AG04449 (cell line): ENCODE results near the gene IFRD2.

Experiments used
- CTCF ChIA-PET: fragments of 350-600 bp; formaldehyde crosslinking; extraction: SDS; loops from one replicate; lab custom pipeline; 2021; ENCODE audit warnings: antibody characterized with exemption; lab: Yijun Ruan, JAX
- POLR2A ChIA-PET: fragments of 400-600, 350-600 bp; formaldehyde crosslinking; extraction: SDS; loops from one replicate; lab custom pipeline; 2020; ENCODE audit warnings: antibody characterized with exemption, inconsistent platforms; lab: Yijun Ruan, JAX
- DNase-seq: peaks from one replicate; pipeline ENCODE4 v3.0.0-alpha.2; 2010; ENCODE audit warnings: low read depth, low spot score
- H3K4me3 ChIP-seq: 2 replicates; pipeline ENCODE4 v1.5.1; 2011; ENCODE audit warnings: low read depth, mild to moderate bottlenecking, control low read depth, low read length
- TF ChIP-seq, protein P1 (sequence below): IDR thresholded peaks from one replicate; pipeline ENCODE4 v1.5.1; 2011; ENCODE audit warnings: mild to moderate bottlenecking, moderate library complexity, low read length, control low read depth, inconsistent platforms; ENCODE audit not compliant: insufficient read depth; ENCODE audit errors: missing control alignments

IFRD2 gene

DNA sequence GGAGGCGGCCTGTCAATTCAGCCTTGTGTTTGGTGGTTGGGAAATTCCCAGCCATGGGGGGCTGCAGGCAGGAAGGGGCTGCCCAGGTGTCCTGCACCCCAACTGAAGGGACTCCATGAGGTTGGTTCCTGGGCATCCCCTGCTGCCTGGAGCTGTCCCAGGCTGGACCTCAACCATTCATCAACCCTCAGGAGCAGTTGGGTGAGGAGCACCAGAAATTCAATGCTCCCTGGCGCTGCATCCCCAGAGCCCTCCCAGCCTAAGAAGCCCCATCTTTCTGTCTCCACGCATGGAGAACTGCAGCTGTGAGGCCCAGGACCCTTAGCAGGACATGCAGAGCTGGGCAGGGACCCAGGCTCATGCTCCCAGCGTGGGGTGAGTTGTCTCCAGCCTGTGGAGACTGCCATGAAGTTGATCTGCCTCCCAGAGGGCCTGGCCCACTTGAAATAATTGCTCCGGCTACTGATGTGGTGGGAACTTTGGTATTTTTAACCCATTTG is 31.2 kb downstream of the IFRD2 start:
- ChIA-PET CTCF (interaction anchor here (0.8 to 47.4 kb wide), 8 partner anchors 5 to 67 kb away, joined by 3 to 1609 read pairs (median 7); partner anchors contain the start of genes GNAI2, LSMEM2, SEMA3B and SLC38A3), POLR2A (interaction anchor here (0.6 to 0.7 kb wide), 2 partner anchors 12 to 25 kb away, joined by 3 read pairs; no protein-coding TSS in a partner anchor)
- peak overlapping the region; percentile 57 for H3K4me3 ChIP-seq
- TF ChIP-seq, protein P1, sequence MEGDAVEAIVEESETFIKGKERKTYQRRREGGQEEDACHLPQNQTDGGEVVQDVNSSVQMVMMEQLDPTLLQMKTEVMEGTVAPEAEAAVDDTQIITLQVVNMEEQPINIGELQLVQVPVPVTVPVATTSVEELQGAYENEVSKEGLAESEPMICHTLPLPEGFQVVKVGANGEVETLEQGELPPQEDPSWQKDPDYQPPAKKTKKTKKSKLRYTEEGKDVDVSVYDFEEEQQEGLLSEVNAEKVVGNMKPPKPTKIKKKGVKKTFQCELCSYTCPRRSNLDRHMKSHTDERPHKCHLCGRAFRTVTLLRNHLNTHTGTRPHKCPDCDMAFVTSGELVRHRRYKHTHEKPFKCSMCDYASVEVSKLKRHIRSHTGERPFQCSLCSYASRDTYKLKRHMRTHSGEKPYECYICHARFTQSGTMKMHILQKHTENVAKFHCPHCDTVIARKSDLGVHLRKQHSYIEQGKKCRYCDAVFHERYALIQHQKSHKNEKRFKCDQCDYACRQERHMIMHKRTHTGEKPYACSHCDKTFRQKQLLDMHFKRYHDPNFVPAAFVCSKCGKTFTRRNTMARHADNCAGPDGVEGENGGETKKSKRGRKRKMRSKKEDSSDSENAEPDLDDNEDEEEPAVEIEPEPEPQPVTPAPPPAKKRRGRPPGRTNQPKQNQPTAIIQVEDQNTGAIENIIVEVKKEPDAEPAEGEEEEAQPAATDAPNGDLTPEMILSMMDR: no peak
- DNase-seq: no peak

- no peak for DNase-seq
- peak overlapping the region; percentile 57 for H3K4me3 ChIP-seq
- TF ChIP-seq, protein P1: peak; percentile 94
- ChIA-PET CTCF (interaction anchor here (0.7 to 47.4 kb wide), 9 partner anchors 5 to 67 kb away, joined by 3 to 1609 read pairs (median 10); partner anchors contain the start of genes GNAI2, GNAT1, IFRD2 and LSMEM2), POLR2A (interaction anchor here (1.0 to 1.2 kb wide), 4 partner anchors 9 to 24 kb away, joined by 3 to 6 read pairs (median 4); partner anchors contain the start of genes GNAI2 and SEMA3B)
These were observed 31.9 kb downstream of the IFRD2 start for GRCh38 chr3:50260027-50260941.

DNA sequence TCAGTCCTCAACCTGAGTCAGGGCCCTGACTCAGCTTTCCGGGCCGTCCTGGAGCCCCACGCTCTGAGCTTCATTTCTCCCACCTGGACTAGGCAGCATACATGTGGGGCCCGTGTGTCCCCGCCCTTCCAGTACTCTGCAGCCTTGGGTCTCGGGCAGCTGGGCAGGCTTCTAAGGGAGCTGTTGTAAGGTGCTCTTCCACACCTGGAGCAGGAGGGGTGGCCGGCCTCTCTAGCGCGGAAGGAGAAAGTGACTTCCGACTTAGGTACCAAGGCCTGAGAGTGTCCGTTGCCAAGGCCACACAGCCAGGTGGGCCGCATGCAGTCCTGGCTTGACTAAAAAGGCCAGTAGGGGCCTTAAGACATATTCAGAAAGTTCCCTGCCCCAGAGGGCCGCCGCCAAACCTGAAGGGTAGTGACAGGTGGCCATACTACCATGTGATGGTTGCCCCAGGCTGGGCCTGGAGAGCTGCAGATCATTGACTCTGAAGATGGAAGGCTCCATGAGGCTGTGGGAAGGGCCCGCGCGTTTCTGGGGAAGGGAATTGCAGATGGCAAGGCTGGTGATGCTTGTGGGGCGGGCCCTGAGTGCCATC is 32.7 kb downstream of the IFRD2 start:
- H3K4me3 ChIP-seq: no peak overlapping the region
- POLR2A ChIA-PET: interaction anchor here (1.0 to 1.2 kb wide), 4 partner anchors 9 to 24 kb away, joined by 3 to 6 read pairs (median 4); partner anchors contain the start of genes GNAI2 and SEMA3B
- no peak for DNase-seq
- CTCF ChIA-PET: interaction anchor here (1.0 to 47.4 kb wide), 8 partner anchors 6 to 94 kb away, joined by 3 to 1609 read pairs (median 12); partner anchors contain the start of genes GNAI2, GNAT1, LSMEM2 and SEMA3B
- TF ChIP-seq, protein P1: no peak

DNA sequence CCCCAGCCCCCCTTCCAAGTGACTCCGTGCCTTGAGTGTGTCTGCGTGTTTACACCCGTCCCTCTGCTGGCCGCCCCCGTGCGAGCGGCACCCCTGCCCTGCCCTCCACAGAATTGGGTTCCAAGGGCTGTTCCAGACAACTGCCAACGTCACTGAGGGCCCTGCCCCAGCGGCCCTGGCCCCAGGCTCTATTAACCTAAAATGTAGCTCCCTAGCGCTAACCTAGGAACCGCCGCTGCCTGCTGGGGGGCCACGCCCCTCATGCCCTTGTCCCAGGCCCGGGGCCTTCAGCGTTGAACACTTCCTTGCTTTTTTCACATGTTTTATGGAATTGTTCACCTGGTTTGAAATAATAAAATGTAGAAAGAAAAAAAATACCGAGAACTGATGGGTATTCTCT is 33.2 kb downstream of the IFRD2 start:
- ChIA-PET CTCF (interaction anchor here (1.0 to 47.4 kb wide), 8 partner anchors 7 to 93 kb away, joined by 3 to 1609 read pairs (median 8); partner anchors contain the start of genes GNAI2, GNAT1, LSMEM2 and SEMA3B), POLR2A (interaction anchor here (0.7 kb wide), 1 partner anchor 1429 kb away, joined by 3 read pairs; no protein-coding TSS in a partner anchor)
- TF ChIP-seq, protein P1: peak; percentile 10
- DNase-seq: no peak
- no peak overlapping the region for H3K4me3 ChIP-seq

DNA sequence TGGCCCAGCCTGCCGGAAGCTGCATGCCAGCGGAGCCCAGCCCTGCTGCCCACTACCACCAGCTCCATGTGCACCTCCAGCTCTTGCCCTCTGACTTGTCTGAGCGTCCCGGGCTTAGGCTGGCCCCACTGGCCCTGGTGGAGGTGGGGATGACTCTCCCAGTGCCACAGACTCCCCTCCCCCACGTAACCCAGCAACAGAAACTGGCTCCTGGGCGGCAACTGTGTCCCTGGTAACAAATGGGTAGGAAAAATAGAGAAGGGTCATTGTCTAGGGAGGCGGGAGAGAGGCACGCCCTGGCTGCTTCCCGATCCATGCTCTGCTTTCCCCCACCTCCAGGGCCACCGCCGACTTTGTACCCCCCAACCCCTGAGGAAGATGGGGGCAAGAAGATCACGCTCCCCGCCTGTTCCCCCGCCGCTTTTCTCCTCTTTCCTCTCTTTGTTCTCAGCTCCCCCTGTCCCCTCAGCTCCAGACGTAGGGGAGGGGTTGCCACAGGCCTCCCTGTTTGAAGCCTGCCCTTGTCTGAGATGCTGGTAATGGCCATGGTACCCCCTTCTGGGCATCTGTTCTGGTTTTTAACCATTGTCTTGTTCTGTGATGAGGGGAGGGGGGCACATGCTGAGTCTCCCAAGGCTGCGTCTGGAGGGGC is 34.1 kb downstream of the IFRD2 start:
- TF ChIP-seq, protein P1: no peak
- DNase-seq: no peak
- CTCF ChIA-PET: interaction anchor here (1.1 to 47.4 kb wide), 6 partner anchors 8 to 77 kb away, joined by 3 to 1609 read pairs (median 26); partner anchors contain the start of genes GNAI2, GNAT1, LSMEM2 and SEMA3B
- no peak overlapping the region for H3K4me3 ChIP-seq
- POLR2A ChIA-PET: interaction anchor here (0.7 kb wide), 1 partner anchor 1430 kb away, joined by 3 read pairs; no protein-coding TSS in a partner anchor
